Activated T-helper 17 cell treated with anti-CD3 and anti-CD28 coated beads, Interleukin-2, amount 50 U/mL, for 72 hours (primary cell): ENCODE measurements around the gene CIC. TPM values are rescaled to one million over a fixed set of nuclear protein-coding genes. Genes with fewer than 3 reads are reported as not detected.

Experiments used
- ATAC-seq: fragments of 150-1000 bp; cut with Tn5 transposase; replicated peaks from 2 replicates; pipeline ENCODE4 v1.10.0; 2021; ENCODE audit warnings: mild to moderate bottlenecking, moderate library complexity
- H3K27ac Mint-ChIP-seq: one replicate; pipeline ENCODE4 v1.8.0; 2022; ENCODE audit warnings: mixed read lengths
- H3K27me3 Mint-ChIP-seq: one replicate; pipeline ENCODE4 v1.8.0; 2022; ENCODE audit warnings: mixed read lengths
- H3K36me3 Mint-ChIP-seq: one replicate; pipeline ENCODE4 v1.8.0; 2022; ENCODE audit warnings: low read depth, mild to moderate bottlenecking, mixed read lengths
- H3K4me1 Mint-ChIP-seq: one replicate; pipeline ENCODE4 v1.8.0; 2022; ENCODE audit warnings: mixed read lengths
- H3K4me3 Mint-ChIP-seq: one replicate; pipeline ENCODE4 v1.8.0; 2022; ENCODE audit warnings: mild to moderate bottlenecking, mixed read lengths
- H3K9me3 Mint-ChIP-seq: one replicate; pipeline ENCODE4 v1.8.0; 2022; ENCODE audit warnings: mixed read lengths
- total RNA-seq, 2 donors: library from RNA; stranded (reverse); gene quantifications; one replicate each; pipeline ENCODE4 v1.2.3, GENCODE V29; 2022

CIC gene
- total RNA-seq = 100 to 1,000 TPM in 1 of 2 donors, 10 to 100 TPM in 1; 85.4 to 165 TPM

DNA sequence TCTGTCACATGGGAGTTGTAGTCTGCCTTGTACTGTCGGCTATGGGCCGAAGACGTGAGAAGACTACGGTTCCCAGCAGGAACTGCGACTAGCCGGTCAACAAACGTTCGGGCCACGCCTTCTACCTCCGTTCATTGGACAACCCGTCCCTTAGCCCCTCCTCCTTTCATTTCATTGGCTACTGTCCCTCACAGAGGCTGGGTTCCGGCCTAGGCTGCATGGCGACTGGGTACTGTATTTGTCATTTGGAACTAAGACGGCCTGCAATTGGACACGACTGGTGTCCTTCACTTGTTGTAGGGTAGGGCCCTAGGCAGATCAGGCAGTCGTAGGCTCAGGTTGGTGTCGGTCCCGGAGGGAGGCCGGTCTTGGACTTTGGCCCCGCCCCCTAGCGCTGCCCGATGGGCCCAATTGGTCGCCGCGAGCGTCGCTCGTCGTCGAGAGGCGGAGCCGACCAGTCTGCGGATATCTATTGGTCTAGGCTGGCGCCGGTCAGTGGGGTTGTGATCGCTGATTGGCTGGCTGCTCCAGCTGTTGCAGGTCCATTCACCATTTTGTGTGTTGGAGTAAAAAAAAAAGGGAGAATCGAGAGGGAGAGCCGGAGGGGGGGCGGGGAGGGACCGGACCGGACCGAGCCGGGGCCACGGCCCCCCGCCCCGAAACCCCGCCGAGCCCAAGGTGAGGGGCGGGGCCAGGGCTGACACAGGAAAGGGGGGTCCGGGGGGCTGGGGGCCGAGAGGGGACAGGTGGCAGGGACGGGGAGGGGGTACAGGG lies at the start of gene CIC:
TSS of gene CIC (plus strand) at position 549 of the 774 bp plus-strand sequence. CDS start 2,532 bp downstream, outside the sequence.
- Mint-ChIP-seq H3K27me3 (no peaks in the 10 kb centered on the region), H3K4me1 (peaks cover 9% of the 10 kb centered on the region), H3K4me3 (no peak within 1 kb of the TSS), H3K9me3 (no peaks in the 10 kb centered on the region), H3K27ac (no peak within 1 kb of the TSS), H3K36me3 (peaks cover 15% of the 10 kb centered on the region)
- peak; percentile 83 for ATAC-seq

DNA sequence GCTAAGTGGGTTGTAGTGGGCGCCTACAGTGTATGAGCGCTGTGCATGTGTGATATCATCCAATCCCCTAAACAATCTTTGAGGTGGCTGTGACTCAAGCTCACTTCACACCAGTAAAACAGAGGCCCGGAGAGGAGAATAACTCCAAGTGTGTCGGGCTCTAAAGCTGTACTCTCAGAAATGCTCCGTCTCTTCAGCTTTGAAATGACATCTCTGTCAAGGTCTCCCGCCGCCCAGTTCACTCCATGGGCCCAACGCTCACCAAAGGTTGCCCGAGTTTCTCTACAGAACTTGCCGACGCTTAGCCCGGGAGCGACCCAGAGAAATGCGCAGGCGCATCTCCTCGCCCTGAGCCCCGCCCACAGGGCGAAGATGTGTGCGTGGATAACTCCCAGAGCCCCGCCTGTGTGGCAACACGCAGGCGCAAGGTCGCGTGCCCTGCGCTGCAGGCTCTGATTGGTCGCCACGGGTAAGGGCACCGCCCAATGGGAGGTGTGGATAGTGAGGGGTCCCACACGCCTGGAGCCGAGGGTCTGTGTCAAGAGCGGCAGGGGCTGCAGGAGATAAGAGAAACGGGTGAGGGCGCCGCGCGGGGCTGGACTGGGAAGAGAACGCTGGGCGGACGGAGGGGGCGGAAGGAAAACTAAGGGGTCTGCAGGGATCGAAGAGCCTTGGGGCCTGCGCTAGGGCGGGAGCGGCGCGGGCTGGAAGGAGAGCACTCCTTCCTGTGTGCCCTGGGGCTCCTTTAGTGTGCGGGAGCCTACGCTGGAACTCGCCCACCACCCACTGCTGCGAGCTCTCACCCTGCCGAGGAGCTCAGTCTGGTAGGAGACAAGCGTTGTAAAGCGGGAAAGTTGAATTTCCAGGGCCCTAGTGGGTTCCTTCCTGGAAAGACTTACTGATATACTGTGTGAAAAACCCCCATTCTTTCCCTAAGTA lies 49.0 kb upstream of the CIC start, which contains the start of gene ZNF526:
TSS of gene ZNF526 (plus strand) at position 501 of the 939 bp plus-strand sequence. CDS start 4,092 bp downstream, outside the sequence.
- peak; percentile 86 for ATAC-seq
- Mint-ChIP-seq H3K4me1 (peaks cover 35% of the 10 kb centered on the region), H3K27me3 (no peaks in the 10 kb centered on the region), H3K4me3 (peak within 1 kb of the TSS; percentile 95), H3K27ac (peak within 1 kb of the TSS; percentile 95), H3K9me3 (no peaks in the 10 kb centered on the region), H3K36me3 (peaks cover 67% of the 10 kb centered on the region)

DNA sequence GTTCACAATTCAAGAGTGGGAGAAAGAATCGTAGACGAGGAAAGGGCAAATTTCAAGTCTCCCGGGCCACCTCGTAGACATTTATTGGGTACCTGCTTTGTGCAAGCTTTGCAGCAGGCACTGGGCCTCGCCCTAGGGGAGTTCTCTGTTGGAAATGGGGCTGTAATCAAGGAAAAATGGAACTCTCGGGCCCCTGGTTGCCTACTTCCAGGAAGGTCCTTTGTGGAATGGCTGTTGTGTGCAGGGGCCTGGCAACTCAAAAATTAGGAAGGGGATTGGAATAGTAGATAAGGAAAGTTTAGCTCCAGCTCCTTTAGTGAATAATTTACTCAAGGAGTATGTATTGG lies 48.3 kb upstream of the CIC start:
- no peak for ATAC-seq
- Mint-ChIP-seq H3K36me3 (peaks cover 64% of the 10 kb centered on the region), H3K27ac (peak overlapping the region; percentile 95), H3K27me3 (no peaks in the 10 kb centered on the region), H3K4me3 (peak overlapping the region; percentile 95), H3K4me1 (peaks cover 28% of the 10 kb centered on the region), H3K9me3 (no peaks in the 10 kb centered on the region)

DNA sequence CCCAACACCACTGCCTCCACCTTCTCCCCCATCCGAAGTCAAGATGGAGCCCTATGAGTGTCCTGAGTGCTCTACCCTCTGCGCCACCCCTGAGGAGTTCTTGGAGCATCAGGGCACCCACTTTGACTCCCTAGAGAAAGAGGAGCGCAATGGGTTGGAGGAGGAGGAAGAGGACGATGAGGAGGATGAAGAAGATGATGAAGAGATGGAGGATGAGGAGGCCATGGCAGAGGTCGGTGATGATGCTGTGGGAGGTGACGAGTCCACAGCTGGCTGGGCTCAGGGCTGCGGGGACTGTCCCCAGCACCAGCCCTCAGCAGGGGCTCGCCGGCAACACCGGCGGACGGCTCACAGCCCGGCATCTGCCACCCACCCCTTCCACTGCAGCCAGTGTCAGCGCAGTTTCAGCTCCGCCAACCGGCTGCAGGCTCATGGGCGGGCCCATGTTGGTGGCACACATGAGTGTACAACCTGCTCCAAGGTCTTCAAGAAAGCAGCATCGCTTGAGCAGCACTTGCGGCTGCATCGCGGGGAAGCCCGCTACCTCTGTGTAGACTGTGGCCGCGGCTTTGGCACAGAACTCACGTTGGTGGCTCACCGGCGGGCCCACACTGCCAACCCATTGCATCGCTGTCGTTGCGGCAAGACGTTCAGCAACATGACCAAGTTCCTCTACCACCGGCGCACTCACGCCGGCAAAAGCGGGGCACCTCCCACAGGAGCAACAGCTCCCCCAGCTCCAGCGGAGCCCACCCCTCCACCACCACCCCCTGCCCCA lies 43.9 kb upstream of the CIC start:
- ATAC-seq = no peak
- H3K27me3 Mint-ChIP-seq = no peaks in the 10 kb centered on the region
- no peak overlapping the region for H3K27ac Mint-ChIP-seq
- H3K4me1 Mint-ChIP-seq = peaks cover 21% of the 10 kb centered on the region
- H3K9me3 Mint-ChIP-seq = no peaks in the 10 kb centered on the region
- no peak overlapping the region for H3K4me3 Mint-ChIP-seq
- peaks cover 83% of the 10 kb centered on the region for H3K36me3 Mint-ChIP-seq

DNA sequence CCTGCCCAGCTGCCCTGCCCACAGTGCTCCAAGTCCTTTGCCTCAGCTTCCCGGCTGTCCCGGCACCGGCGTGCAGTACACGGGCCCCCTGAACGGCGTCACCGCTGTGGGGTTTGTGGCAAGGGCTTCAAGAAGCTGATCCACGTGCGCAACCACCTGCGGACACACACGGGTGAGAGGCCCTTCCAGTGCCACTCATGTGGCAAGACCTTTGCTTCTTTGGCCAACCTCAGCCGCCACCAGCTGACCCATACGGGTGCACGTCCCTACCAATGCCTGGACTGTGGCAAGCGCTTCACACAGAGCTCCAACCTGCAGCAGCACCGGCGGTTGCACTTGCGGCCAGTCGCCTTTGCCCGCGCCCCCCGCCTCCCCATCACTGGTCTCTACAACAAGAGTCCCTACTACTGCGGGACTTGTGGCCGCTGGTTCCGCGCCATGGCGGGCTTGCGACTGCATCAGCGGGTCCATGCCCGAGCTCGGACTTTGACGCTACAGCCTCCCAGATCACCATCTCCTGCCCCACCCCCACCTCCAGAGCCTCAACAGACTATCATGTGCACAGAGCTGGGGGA lies 43.2 kb upstream of the CIC start:
- Mint-ChIP-seq H3K36me3 (peaks cover 83% of the 10 kb centered on the region), H3K4me3 (no peak overlapping the region), H3K27ac (no peak overlapping the region), H3K9me3 (no peaks in the 10 kb centered on the region), H3K27me3 (no peaks in the 10 kb centered on the region), H3K4me1 (peaks cover 19% of the 10 kb centered on the region)
- ATAC-seq = no peak

DNA sequence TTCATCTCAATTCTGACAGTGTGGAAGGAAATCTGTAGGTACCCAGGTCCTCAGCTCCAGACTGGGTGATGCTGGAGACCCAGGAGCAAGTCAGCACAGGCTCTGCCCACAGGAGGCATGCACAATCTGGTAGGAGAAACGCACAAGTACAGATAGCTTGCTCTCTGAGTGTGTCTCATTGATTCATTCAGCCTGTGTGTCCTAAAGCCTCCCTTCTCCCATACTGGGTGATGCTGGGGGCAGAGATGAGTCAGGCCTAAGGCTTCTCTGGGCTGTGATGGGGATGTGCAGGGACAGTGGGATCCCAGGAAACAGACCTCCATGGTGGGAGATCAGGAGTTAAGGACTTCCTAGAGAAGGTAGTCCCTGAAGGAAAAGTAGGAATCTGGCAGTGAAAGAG lies 42.2 kb upstream of the CIC start:
- Mint-ChIP-seq H3K4me1 (peaks cover 17% of the 10 kb centered on the region), H3K36me3 (peaks cover 92% of the 10 kb centered on the region), H3K27ac (peak overlapping the region; percentile 64), H3K27me3 (no peaks in the 10 kb centered on the region), H3K4me3 (no peak overlapping the region), H3K9me3 (no peaks in the 10 kb centered on the region)
- ATAC-seq = no peak

DNA sequence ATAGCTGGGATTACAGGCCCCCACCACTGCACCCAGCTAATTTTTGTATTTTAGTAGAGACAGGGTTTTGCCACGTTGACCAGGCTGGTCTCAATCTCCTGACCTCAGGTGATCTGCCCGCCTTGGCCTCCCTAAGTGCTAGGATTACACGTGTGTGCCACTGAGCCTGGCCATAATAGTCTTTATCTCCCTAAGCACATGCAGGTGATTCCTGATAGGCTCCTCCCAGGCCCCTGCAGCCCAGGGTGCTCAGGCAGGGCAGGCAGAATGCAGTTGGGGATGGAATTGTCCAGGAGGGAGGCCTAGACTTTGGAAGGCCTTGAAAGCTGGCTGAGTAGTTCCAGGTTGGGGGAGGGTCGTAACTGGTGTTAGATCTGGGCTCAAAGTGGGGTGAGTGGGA lies 40.4 kb upstream of the CIC start:
- peaks cover 9% of the 10 kb centered on the region for H3K4me1 Mint-ChIP-seq

DNA sequence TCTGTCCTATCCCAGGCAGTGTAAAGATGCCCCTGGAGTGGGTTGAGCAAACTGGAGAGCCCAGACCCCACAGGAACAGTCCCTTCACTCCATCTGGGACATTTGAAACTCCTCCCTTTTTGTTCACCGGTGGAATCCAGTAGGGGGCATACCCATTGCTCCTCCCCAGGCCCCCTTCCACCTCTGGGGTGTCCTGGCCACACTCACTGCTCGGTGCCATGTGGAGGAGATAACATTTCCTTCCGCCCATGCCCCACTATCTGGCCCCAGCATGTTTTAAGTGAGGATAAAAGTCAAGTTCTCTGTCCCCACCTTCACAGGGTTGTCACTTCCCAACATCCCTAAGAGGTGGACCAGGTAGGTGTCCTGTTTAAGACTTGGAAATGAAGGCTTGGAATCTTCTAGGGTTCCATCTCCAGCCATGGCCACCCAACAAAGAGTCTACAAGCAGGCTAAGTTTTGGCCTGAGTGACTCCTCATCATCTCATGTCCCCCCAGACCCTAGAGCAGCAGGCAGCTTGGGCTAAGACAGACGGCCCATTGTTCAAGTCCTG lies 39.7 kb upstream of the CIC start:
- H3K4me3 Mint-ChIP-seq = no peak overlapping the region
- no peaks in the 10 kb centered on the region for H3K9me3 Mint-ChIP-seq
- H3K27ac Mint-ChIP-seq = peak overlapping the region; percentile 74
- H3K4me1 Mint-ChIP-seq = peaks cover 9% of the 10 kb centered on the region
- H3K27me3 Mint-ChIP-seq = no peaks in the 10 kb centered on the region
- H3K36me3 Mint-ChIP-seq = peaks cover 97% of the 10 kb centered on the region
- no peak for ATAC-seq

More for the DNA sequence above, 40.4 kb upstream of the CIC start:
- H3K4me3 Mint-ChIP-seq = no peak overlapping the region
- H3K9me3 Mint-ChIP-seq = no peaks in the 10 kb centered on the region
- peaks cover 94% of the 10 kb centered on the region for H3K36me3 Mint-ChIP-seq
- H3K27ac Mint-ChIP-seq = peak overlapping the region; percentile 61
- no peaks in the 10 kb centered on the region for H3K27me3 Mint-ChIP-seq
- ATAC-seq = no peak

DNA sequence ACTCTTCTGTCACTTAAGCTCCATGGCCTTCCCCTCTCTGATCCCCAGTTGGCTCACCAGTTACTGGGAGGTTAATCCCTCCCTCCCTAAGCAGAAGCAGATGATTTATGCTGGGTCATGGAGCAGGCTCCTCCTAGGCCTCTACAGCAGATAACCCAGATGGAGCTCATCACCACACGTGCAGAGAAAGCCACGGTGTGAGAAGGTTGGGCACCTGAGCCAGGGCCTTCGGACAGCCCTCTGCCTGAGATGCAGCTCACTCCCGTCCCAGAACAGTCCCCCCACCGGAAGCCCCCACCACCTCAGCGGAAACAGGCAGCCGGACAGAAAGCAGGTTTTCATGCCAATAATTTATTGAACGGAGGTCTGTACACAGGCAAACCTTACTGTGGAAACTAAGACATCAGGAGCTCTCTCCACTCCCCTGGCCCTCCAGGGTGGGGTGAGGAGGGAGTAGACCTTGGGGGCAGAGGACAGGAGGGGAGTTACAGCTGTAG lies 39.1 kb upstream of the CIC start:
- H3K36me3 Mint-ChIP-seq = peaks cover 97% of the 10 kb centered on the region
- peaks cover 9% of the 10 kb centered on the region for H3K4me1 Mint-ChIP-seq
- H3K27me3 Mint-ChIP-seq = no peaks in the 10 kb centered on the region
- H3K4me3 Mint-ChIP-seq = no peak overlapping the region
- H3K27ac Mint-ChIP-seq = peak overlapping the region; percentile 74
- no peaks in the 10 kb centered on the region for H3K9me3 Mint-ChIP-seq
- ATAC-seq = no peak

DNA sequence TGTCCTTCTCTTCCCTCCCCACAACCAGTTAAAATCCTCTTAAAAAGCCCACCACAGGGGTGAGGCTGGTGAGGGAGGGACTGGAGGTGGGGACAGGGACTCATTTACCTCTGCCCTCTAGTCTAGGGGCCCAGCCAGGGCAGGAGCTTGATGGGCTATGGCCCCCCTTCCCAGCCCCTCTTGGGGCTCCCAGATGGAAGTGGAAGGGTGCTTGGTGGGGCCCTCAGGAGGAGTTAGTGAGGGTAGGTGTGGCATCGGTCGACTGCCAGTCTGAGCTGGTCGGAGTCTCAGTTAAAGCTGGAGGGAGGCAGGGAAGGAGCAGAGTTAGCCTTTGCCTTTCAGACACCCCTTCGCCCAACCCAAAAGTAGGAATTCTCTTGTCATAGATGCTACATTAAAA lies 38.5 kb upstream of the CIC start:
- Mint-ChIP-seq H3K27ac (no peak overlapping the region), H3K36me3 (peaks cover 100% of the 10 kb centered on the region), H3K9me3 (no peaks in the 10 kb centered on the region), H3K27me3 (no peaks in the 10 kb centered on the region), H3K4me1 (peaks cover 9% of the 10 kb centered on the region), H3K4me3 (no peak overlapping the region)
- no peak for ATAC-seq

DNA sequence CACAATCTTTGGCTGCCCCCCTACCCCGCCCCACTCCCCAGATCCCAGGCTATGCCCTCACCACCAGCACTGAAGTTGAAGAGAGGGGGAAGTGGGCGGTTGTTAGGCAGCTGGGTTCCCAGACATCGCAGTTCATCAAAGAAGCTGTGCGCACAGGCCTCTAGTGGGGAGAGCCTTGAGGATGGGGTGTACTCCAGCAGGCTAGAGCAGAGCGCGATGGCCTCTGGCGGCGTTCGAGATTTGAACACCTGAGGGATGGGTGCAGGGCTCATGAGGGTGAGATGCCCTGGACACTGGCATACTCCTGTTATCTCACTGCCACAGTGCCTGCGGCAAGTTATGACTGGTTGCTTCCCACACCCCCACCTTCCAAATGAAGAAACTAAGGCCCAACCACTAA lies 36.6 kb upstream of the CIC start:
- no peak overlapping the region for H3K4me3 Mint-ChIP-seq
- no peaks in the 10 kb centered on the region for H3K27me3 Mint-ChIP-seq
- H3K27ac Mint-ChIP-seq = peak overlapping the region; percentile 28
- peaks cover 12% of the 10 kb centered on the region for H3K4me1 Mint-ChIP-seq
- no peaks in the 10 kb centered on the region for H3K9me3 Mint-ChIP-seq
- ATAC-seq = no peak
- H3K36me3 Mint-ChIP-seq = peaks cover 100% of the 10 kb centered on the region

DNA sequence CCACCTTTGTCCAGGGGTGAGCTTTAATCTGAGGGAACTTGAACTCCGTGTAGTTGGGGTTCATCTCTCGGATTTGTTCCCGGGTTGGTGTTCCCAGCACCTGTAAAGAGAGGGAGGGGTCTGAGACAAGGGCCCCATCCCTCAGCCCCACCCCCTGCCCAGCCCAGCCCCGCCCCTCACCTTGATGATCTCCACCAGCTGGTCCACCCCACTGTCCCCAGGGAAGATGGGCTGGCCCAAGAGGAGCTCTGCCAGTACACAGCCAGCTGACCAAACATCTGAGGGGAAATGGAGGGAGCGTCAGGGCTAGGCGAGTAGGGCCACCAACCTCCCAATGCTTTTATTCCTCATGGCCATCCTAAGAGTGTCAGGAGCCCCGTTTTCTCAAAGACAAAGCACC lies 35.9 kb upstream of the CIC start:
- H3K36me3 Mint-ChIP-seq = peaks cover 94% of the 10 kb centered on the region

DNA sequence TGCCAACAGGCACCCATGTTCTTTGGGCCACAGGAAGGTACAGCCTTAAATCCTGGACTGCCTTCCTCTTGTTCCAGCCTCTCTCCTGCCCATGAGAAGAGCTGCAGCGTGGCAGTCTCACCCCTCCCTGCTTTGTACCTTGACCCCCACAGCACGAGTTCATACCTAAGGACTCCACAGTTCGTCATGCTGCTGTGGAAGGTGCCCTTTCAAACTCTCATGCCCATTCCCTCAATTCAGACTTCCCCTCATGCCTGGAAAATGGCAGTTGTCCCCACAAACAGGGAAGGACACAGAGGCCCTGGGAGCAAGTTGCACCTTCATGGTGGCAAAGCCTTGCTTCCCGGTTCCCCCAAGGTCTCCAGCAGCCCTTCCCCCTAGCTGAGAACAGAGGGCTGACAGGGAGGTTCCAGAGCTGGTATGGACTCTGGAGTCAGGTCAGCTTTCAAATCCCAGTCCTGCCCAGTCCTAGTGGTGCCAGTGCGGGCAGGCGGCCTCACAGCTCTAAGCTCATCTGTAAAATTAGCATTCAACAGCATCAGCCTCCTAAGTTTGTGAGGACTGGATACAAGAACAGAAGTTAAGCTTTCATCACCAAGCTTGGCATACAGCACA lies 35.3 kb upstream of the CIC start:
- ATAC-seq = no peak
- peaks cover 90% of the 10 kb centered on the region for H3K36me3 Mint-ChIP-seq

More for the DNA sequence above, 35.9 kb upstream of the CIC start:
- no peaks in the 10 kb centered on the region for H3K9me3 Mint-ChIP-seq
- ATAC-seq = no peak
- H3K27me3 Mint-ChIP-seq = no peaks in the 10 kb centered on the region
- peaks cover 12% of the 10 kb centered on the region for H3K4me1 Mint-ChIP-seq
- peak overlapping the region; percentile 58 for H3K27ac Mint-ChIP-seq
- no peak overlapping the region for H3K4me3 Mint-ChIP-seq

More for the DNA sequence above, 35.3 kb upstream of the CIC start:
- Mint-ChIP-seq H3K4me3 (no peak overlapping the region), H3K9me3 (no peaks in the 10 kb centered on the region), H3K27ac (peak overlapping the region; percentile 58), H3K27me3 (no peaks in the 10 kb centered on the region), H3K4me1 (peaks cover 10% of the 10 kb centered on the region)
